ENCODE data around the gene FIG4.

The FIG4 gene

DNA sequence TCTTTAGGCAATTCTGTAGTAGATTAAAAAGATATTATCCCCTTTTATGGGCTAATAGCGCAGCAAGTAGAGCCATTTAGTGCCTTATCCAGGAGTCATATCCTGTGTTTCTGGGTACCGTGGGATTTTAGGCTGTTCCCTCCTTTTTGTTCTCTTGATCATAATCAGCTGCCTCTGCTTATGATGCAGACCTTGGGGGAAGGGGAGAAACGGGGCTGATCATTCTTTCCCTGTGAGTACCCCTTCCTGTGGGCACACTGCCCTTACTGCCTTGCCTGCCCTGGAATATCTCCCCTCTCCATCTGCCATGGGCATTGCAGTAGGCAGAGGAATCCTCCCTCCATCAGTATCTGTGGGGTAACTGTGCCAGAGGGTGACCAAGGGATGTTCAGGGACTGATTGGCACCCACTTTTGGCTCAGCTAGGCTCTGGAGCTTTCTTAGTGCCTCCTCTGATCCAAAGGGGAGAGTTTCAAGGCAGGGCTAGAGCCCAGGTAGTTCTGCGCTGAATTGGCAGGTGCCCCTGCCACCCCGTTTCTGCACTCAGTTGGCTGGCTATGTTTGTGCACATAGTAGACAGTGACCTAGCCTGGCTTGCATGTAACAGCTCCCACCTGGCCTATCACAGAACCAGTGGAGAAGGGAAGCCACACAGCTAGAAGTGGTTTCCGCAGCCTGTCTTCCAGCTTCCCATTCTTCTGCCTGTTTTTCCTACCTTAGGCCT lies 103.3 kb downstream of the FIG4 start:
- Histone ChIP-seq H3K27me3 (ENCODE audit: insufficient read depth, low read length) (no peaks in the 10 kb centered on the region), H2AFZ (ENCODE audit: insufficient read depth, low read length, poor library complexity) (no peak overlapping the region), H2BK120ac (ENCODE audit: insufficient read depth, low read length, poor library complexity) (no peak overlapping the region), H3K14ac (ENCODE audit: low read length) (no peak overlapping the region), H2BK5ac (ENCODE audit: low read depth, low read length, poor library complexity) (no peak overlapping the region), H2AK5ac (ENCODE audit: low read length) (no peak overlapping the region), H3K4me1 (ENCODE audit: control insufficient read depth in 1 of 2, insufficient read depth in 2 of 2, low read length in 2 of 2) (peaks cover 2 to 3% of the 10 kb centered on the region in 2 experiments), H3K27ac (ENCODE audit: low read depth, low read length) (no peak overlapping the region), H3K4ac (ENCODE audit: low read depth, low read length) (no peak overlapping the region), H3K18ac (ENCODE audit: low read length) (no peak overlapping the region), H3K79me1 (ENCODE audit: low read length) (peaks cover 4% of the 10 kb centered on the region), H3K4me2 (ENCODE audit: low read length) (no peak overlapping the region), H4K91ac (ENCODE audit: low read depth, low read length) (no peak overlapping the region), H3K79me2 (ENCODE audit: control insufficient read depth, insufficient read depth, low read length, poor library complexity) (no peaks in the 10 kb centered on the region), H4K8ac (ENCODE audit: low read depth, low read length) (no peak overlapping the region), H4K12ac (ENCODE audit: low read depth, low read length) (no peak overlapping the region), H3K9me3 (ENCODE audit: insufficient read depth, low read depth, low read length) (no peaks in the 10 kb centered on the region), H3K36me3 (ENCODE audit: control insufficient read depth in 1 of 2, insufficient read depth in 2 of 2, low read length in 2 of 2) (no peaks in the 10 kb centered on the region), H3K4me3 (ENCODE audit: low read depth, low read length) (no peak overlapping the region), H3K23ac (ENCODE audit: low read length) (no peak overlapping the region), H3K9ac (ENCODE audit: low read length) (no peak overlapping the region), H2BK12ac (ENCODE audit: low read length) (peak overlapping the region; percentile 1)
- no peak for DNase-seq
- WGBS (ENCODE audit: extremely low coverage, insufficient coverage, insufficient read length), result no CpG with 5 or more reads among the region's 6 CpGs

DNA sequence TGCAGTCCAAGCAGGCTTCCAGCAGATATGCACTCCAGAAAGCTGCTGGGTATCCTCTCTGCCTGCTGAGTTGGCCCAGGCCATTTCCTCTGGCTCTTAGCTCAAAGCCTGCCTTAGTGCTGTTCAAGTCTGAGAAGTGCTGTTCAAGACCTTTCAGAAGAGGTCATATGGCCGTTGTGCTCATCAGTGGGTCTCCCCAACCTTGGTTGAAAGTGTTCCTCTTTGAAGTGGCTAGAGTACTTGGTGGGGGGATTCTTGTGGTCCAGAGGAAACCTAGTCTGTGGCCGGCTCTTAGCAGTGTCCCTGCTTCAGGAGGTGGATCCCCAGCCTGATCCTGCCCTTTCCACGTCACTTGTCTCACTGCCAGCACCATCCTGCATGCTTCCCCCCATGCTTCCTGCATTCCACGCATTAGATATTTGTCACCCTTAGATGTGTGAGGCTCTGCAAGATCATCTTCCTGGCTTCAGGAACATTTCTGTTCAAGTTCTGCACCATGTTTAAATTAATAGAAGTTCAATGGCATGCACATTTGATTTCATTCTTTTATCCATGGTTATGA lies 105.0 kb downstream of the FIG4 start:
- no peaks in the 10 kb centered on the region for H3K36me3 ChIP-seq (ENCODE audit: control insufficient read depth in 1 of 2, insufficient read depth in 2 of 2, low read length in 2 of 2)
- no peak overlapping the region for H3K18ac ChIP-seq (ENCODE audit: low read length)
- no peak overlapping the region for H3K23ac ChIP-seq (ENCODE audit: low read length)
- H3K4me3 ChIP-seq (ENCODE audit: low read depth, low read length), result no peak overlapping the region
- H3K79me1 ChIP-seq (ENCODE audit: low read length), result peaks cover 4% of the 10 kb centered on the region
- H2BK120ac ChIP-seq (ENCODE audit: insufficient read depth, low read length, poor library complexity), result no peak overlapping the region
- H3K79me2 ChIP-seq (ENCODE audit: control insufficient read depth, insufficient read depth, low read length, poor library complexity), result no peaks in the 10 kb centered on the region
- H3K9me3 ChIP-seq (ENCODE audit: insufficient read depth, low read depth, low read length), result peaks cover 2% of the 10 kb centered on the region
- H4K8ac ChIP-seq (ENCODE audit: low read depth, low read length), result no peak overlapping the region
- no peak overlapping the region for H3K4ac ChIP-seq (ENCODE audit: low read depth, low read length)
- H4K91ac ChIP-seq (ENCODE audit: low read depth, low read length), result no peak overlapping the region
- no peak overlapping the region for H3K14ac ChIP-seq (ENCODE audit: low read length)
- H3K27ac ChIP-seq (ENCODE audit: low read depth, low read length), result no peak overlapping the region
- no peak overlapping the region for H4K12ac ChIP-seq (ENCODE audit: low read depth, low read length)
- no peak overlapping the region for H2BK12ac ChIP-seq (ENCODE audit: low read length)
- no peak overlapping the region for H3K9ac ChIP-seq (ENCODE audit: low read length)
- H2AFZ ChIP-seq (ENCODE audit: insufficient read depth, low read length, poor library complexity), result no peak overlapping the region
- no peak overlapping the region for H2AK5ac ChIP-seq (ENCODE audit: low read length)
- H3K4me1 ChIP-seq (ENCODE audit: control insufficient read depth in 1 of 2, insufficient read depth in 2 of 2, low read length in 2 of 2), result peaks cover 2 to 3% of the 10 kb centered on the region in 2 experiments
- H3K27me3 ChIP-seq (ENCODE audit: insufficient read depth, low read length), result no peaks in the 10 kb centered on the region
- H3K4me2 ChIP-seq (ENCODE audit: low read length), result no peak overlapping the region
- WGBS (ENCODE audit: extremely low coverage, insufficient coverage, insufficient read length), result no CpG with 5 or more reads among the region's 4 CpGs
- DNase-seq, result no peak
- H2BK5ac ChIP-seq (ENCODE audit: low read depth, low read length, poor library complexity), result no peak overlapping the region

DNA sequence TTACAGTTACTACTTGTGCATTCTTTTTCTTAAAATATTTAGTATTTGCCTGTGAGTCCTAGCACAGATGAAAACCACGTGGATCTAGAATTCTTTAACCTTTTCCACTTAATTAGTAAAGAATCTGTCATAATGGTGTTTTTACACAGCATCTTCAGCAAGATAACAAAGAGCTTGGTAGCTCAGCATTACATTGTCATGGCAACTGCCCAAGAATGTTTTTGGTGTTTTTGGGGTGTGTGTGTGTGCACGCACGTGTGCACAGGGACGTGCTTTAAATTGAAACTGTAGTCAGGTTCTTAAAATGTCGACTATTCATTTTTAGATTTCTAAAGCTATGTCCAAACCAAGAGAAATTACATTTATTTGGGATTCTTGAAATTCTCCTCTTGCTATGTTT lies 108.0 kb downstream of the FIG4 start:
- H3K14ac ChIP-seq (ENCODE audit: low read length), result no peak overlapping the region
- no peak overlapping the region for H4K12ac ChIP-seq (ENCODE audit: low read depth, low read length)
- no peak overlapping the region for H3K4ac ChIP-seq (ENCODE audit: low read depth, low read length)
- H2BK120ac ChIP-seq (ENCODE audit: insufficient read depth, low read length, poor library complexity), result no peak overlapping the region
- H2BK12ac ChIP-seq (ENCODE audit: low read length), result no peak overlapping the region
- H2BK5ac ChIP-seq (ENCODE audit: low read depth, low read length, poor library complexity), result no peak overlapping the region
- no peak overlapping the region for H2AFZ ChIP-seq (ENCODE audit: insufficient read depth, low read length, poor library complexity)
- H3K18ac ChIP-seq (ENCODE audit: low read length), result no peak overlapping the region
- no CpG with 5 or more reads among the region's 5 CpGs for WGBS (ENCODE audit: extremely low coverage, insufficient coverage, insufficient read length)
- no peak overlapping the region for H3K9ac ChIP-seq (ENCODE audit: low read length)
- H3K4me2 ChIP-seq (ENCODE audit: low read length), result no peak overlapping the region
- H3K79me1 ChIP-seq (ENCODE audit: low read length), result no peaks in the 10 kb centered on the region
- no peak overlapping the region for H3K27ac ChIP-seq (ENCODE audit: low read depth, low read length)
- no peaks in the 10 kb centered on the region for H3K27me3 ChIP-seq (ENCODE audit: insufficient read depth, low read length)
- H3K79me2 ChIP-seq (ENCODE audit: control insufficient read depth, insufficient read depth, low read length, poor library complexity), result no peaks in the 10 kb centered on the region
- DNase-seq, result no peak
- no peaks in the 10 kb centered on the region for H3K36me3 ChIP-seq (ENCODE audit: control insufficient read depth in 1 of 2, insufficient read depth in 2 of 2, low read length in 2 of 2)
- H4K8ac ChIP-seq (ENCODE audit: low read depth, low read length), result no peak overlapping the region
- no peak overlapping the region for H2AK5ac ChIP-seq (ENCODE audit: low read length)
- H3K9me3 ChIP-seq (ENCODE audit: insufficient read depth, low read depth, low read length), result peaks cover 2% of the 10 kb centered on the region
- no peak overlapping the region for H3K23ac ChIP-seq (ENCODE audit: low read length)
- no peak overlapping the region for H4K91ac ChIP-seq (ENCODE audit: low read depth, low read length)
- H3K4me3 ChIP-seq (ENCODE audit: low read depth, low read length), result no peak overlapping the region
- no peaks in the 10 kb centered on the region for H3K4me1 ChIP-seq (ENCODE audit: control insufficient read depth in 1 of 2, insufficient read depth in 2 of 2, low read length in 2 of 2)

DNA sequence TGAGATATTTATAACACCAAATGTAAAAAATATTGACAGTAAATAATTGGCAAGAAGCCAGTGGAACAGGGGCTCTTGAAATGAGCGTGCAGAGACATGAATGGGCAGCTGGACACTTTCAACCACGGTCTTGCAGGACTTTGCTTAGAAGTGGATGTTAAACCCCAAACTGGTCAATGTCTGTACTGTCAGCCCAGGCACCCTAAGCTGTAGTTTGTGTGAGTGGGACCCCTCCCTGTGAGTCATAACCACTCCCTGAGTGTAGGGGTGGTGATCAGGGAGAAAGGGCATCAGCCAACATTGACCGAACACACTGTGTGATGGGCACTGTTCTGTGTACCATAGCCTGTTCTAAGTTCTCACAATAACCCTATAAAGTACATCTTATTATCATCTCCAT lies 108.6 kb downstream of the FIG4 start:
- no peak for DNase-seq
- Histone ChIP-seq H3K18ac (ENCODE audit: low read length) (no peak overlapping the region), H3K9me3 (ENCODE audit: insufficient read depth, low read depth, low read length) (peaks cover 2% of the 10 kb centered on the region), H3K9ac (ENCODE audit: low read length) (no peak overlapping the region), H3K4me3 (ENCODE audit: low read depth, low read length) (no peak overlapping the region), H3K14ac (ENCODE audit: low read length) (no peak overlapping the region), H2BK12ac (ENCODE audit: low read length) (no peak overlapping the region), H4K8ac (ENCODE audit: low read depth, low read length) (no peak overlapping the region), H4K91ac (ENCODE audit: low read depth, low read length) (no peak overlapping the region), H3K36me3 (ENCODE audit: control insufficient read depth in 1 of 2, insufficient read depth in 2 of 2, low read length in 2 of 2) (no peaks in the 10 kb centered on the region), H4K12ac (ENCODE audit: low read depth, low read length) (no peak overlapping the region), H2BK120ac (ENCODE audit: insufficient read depth, low read length, poor library complexity) (no peak overlapping the region), H3K27ac (ENCODE audit: low read depth, low read length) (no peak overlapping the region), H2BK5ac (ENCODE audit: low read depth, low read length, poor library complexity) (no peak overlapping the region), H2AK5ac (ENCODE audit: low read length) (no peak overlapping the region), H2AFZ (ENCODE audit: insufficient read depth, low read length, poor library complexity) (no peak overlapping the region), H3K23ac (ENCODE audit: low read length) (no peak overlapping the region), H3K4me1 (ENCODE audit: control insufficient read depth in 1 of 2, insufficient read depth in 2 of 2, low read length in 2 of 2) (no peaks in the 10 kb centered on the region), H3K4me2 (ENCODE audit: low read length) (no peak overlapping the region), H3K27me3 (ENCODE audit: insufficient read depth, low read length) (no peaks in the 10 kb centered on the region), H3K79me1 (ENCODE audit: low read length) (no peaks in the 10 kb centered on the region), H3K4ac (ENCODE audit: low read depth, low read length) (no peak overlapping the region), H3K79me2 (ENCODE audit: control insufficient read depth, insufficient read depth, low read length, poor library complexity) (no peaks in the 10 kb centered on the region)
- WGBS (ENCODE audit: extremely low coverage, insufficient coverage, insufficient read length), result no CpG with 5 or more reads among the region's 3 CpGs
